GM21360 (cell line): ENCODE results near the gene PCDHA3.
"Not testable (repeated sequence)": the region's sequence is repeated elsewhere in the genome, so short reads cannot be mapped to it uniquely, and the experiment has no call there.

ENCODE experiments used
- ATAC-seq: cut with Tn5 transposase; IDR thresholded peaks from one replicate; pipeline ENCODE4 v1.9.1; 2021; ENCODE audit warnings: mild to moderate bottlenecking, moderate library complexity; ENCODE audit not compliant: unreplicated experiment

PCDHA3 gene

GRCh38 chr5:140808889-140809291 is 8.0 kb downstream of the PCDHA3 start:
- ATAC-seq, result no peak

- ATAC-seq, result no peak
These were observed 20.8 kb downstream of the PCDHA3 start, which contains the start of gene PCDHA5 for GRCh38 chr5:140821375-140822280. Gene PCDHA5, plus strand, starts transcription at chr5:140821613.

- no peak for ATAC-seq
These were observed 21.4 kb downstream of the PCDHA3 start for GRCh38 chr5:140822281-140822629.

- not testable (repeated sequence) for ATAC-seq
These were observed 22.1 kb downstream of the PCDHA3 start for GRCh38 chr5:140822969-140823368.

- no peak for ATAC-seq
These were observed 22.6 kb downstream of the PCDHA3 start for GRCh38 chr5:140823475-140823874.

GRCh38 chr5:140827704-140828361 is 27.0 kb downstream of the PCDHA3 start, which contains the start of gene PCDHA6:
Gene PCDHA6, plus strand, starts transcription at chr5:140827960. Its CDS starts 132 bp downstream, at chr5:140828092.
- no peak for ATAC-seq

GRCh38 chr5:140828362-140828737 is 27.5 kb downstream of the PCDHA3 start:
- no peak for ATAC-seq

GRCh38 chr5:140829511-140830501 is 28.9 kb downstream of the PCDHA3 start:
- not testable (repeated sequence) for ATAC-seq

GRCh38 chr5:140833993-140834392 is 33.1 kb downstream of the PCDHA3 start, which contains the start of gene PCDHA7:
Gene PCDHA7, plus strand, starts transcription at chr5:140834269. Its CDS starts 115 bp downstream, at chr5:140834384.
- ATAC-seq, result no peak

- ATAC-seq, result not testable (repeated sequence)
These were observed 33.7 kb downstream of the PCDHA3 start for GRCh38 chr5:140834439-140835008.

GRCh38 chr5:140835622-140836510 is 35.0 kb downstream of the PCDHA3 start:
- ATAC-seq, result no peak

GRCh38 chr5:140840978-140841962 is 40.4 kb downstream of the PCDHA3 start, which contains the start of gene PCDHA8:
Gene PCDHA8, plus strand, starts transcription at chr5:140841187. Its CDS starts 135 bp downstream, at chr5:140841322.
- no peak for ATAC-seq

- no peak for ATAC-seq
These were observed 42.2 kb downstream of the PCDHA3 start for GRCh38 chr5:140842798-140843733.

- ATAC-seq, result not testable (repeated sequence)
These were observed 47.6 kb downstream of the PCDHA3 start, which contains the start of gene PCDHA9 for GRCh38 chr5:140848139-140849102. Gene PCDHA9, plus strand, starts transcription at chr5:140848382. Its CDS starts 114 bp downstream, at chr5:140848496.

- not testable (repeated sequence) for ATAC-seq
These were observed 49.2 kb downstream of the PCDHA3 start for GRCh38 chr5:140849831-140850634.
